Measurements from ENCODE around the gene PLSCR3. TPM values are rescaled to one million over a fixed set of nuclear protein-coding genes. Genes with fewer than 3 reads are reported as not detected.

Gene PLSCR3
- total RNA-seq, 2 donors from 2014 or later, result 11.0 to 12.0 TPM

- intact Hi-C loops (cut with DNase I), result no loop called here
- no peak overlapping the region for H3K4me3 ChIP-seq
- no peaks in the 10 kb centered on the region for H3K9me3 ChIP-seq
- H3K27ac ChIP-seq, result no peak overlapping the region
- H3K9ac ChIP-seq (ENCODE audit: low read depth in 2 of 2, low read length in 2 of 2), result no peak overlapping the region
- H3K27me3 ChIP-seq, result no peaks in the 10 kb centered on the region
- no peaks in the 10 kb centered on the region for H3K36me3 ChIP-seq
- H3K4me1 ChIP-seq, result no peaks in the 10 kb centered on the region
- no peak for DNase-seq
- no peak for TF ChIP-seq CTCF (IDR thresholded peaks at IDR 0.05)
Observed at GRCh38 chr17:7418472-7419152, 24.3 kb upstream of the PLSCR3 start.

- intact Hi-C loops (cut with DNase I), result no loop called here
- Histone ChIP-seq H3K36me3 (no peaks in the 10 kb centered on the region), H3K9me3 (no peaks in the 10 kb centered on the region), H3K9ac (ENCODE audit: low read depth in 2 of 2, low read length in 2 of 2) (no peak overlapping the region), H3K4me1 (no peaks in the 10 kb centered on the region), H3K27me3 (no peaks in the 10 kb centered on the region), H3K27ac (no peak overlapping the region), H3K4me3 (no peak overlapping the region)
- TF ChIP-seq CTCF (IDR thresholded peaks at IDR 0.05), result no peak
- DNase-seq, result no peak
Observed at GRCh38 chr17:7417056-7417655, 22.8 kb upstream of the PLSCR3 start.

- intact Hi-C loops (cut with DNase I), result no loop called here
- TF ChIP-seq CTCF (IDR thresholded peaks at IDR 0.05), result no peak
- H3K36me3 ChIP-seq, result no peaks in the 10 kb centered on the region
Observed at GRCh38 chr17:7416323-7416722, 22.0 kb upstream of the PLSCR3 start.

GRCh38 chr17:7415784-7416183, 21.5 kb upstream of the PLSCR3 start:
- Histone ChIP-seq H3K27me3 (no peaks in the 10 kb centered on the region), H3K4me1 (no peaks in the 10 kb centered on the region), H3K9me3 (no peaks in the 10 kb centered on the region), H3K27ac (no peak overlapping the region), H3K9ac (ENCODE audit: low read depth in 2 of 2, low read length in 2 of 2) (no peak overlapping the region), H3K4me3 (no peak overlapping the region), H3K36me3 (no peaks in the 10 kb centered on the region)
- DNase-seq, result no peak
- intact Hi-C loops (cut with DNase I), result no loop called here
- TF ChIP-seq CTCF (IDR thresholded peaks at IDR 0.05), result no peak

More at GRCh38 chr17:7416323-7416722, 22.0 kb upstream of the PLSCR3 start:
- Histone ChIP-seq H3K9ac (ENCODE audit: low read depth in 2 of 2, low read length in 2 of 2) (no peak overlapping the region), H3K4me1 (no peaks in the 10 kb centered on the region), H3K9me3 (no peaks in the 10 kb centered on the region), H3K27ac (no peak overlapping the region), H3K27me3 (no peaks in the 10 kb centered on the region), H3K4me3 (no peak overlapping the region)
- no peak for DNase-seq

GRCh38 chr17:7414837-7415236, 20.5 kb upstream of the PLSCR3 start:
- Histone ChIP-seq H3K4me1 (no peaks in the 10 kb centered on the region), H3K9me3 (no peaks in the 10 kb centered on the region), H3K4me3 (no peak overlapping the region), H3K36me3 (no peaks in the 10 kb centered on the region), H3K27me3 (no peaks in the 10 kb centered on the region), H3K9ac (ENCODE audit: low read depth in 2 of 2, low read length in 2 of 2) (no peak overlapping the region), H3K27ac (no peak overlapping the region)
- no peak for TF ChIP-seq CTCF (IDR thresholded peaks at IDR 0.05)
- intact Hi-C loops (cut with DNase I), result no loop called here
- DNase-seq, result no peak

Data from colonic mucosa (tissue), 4 donors.